Neural progenitor cell (in vitro differentiated cells): ENCODE results near the gene DDX39B. TPM values are rescaled to one million over a fixed set of nuclear protein-coding genes. Genes with fewer than 3 reads are reported as not detected.

Source experiments
- DNase-seq: peaks from one replicate; pipeline ENCODE4 v3.0.0-alpha.2; 2016; ENCODE audit warnings: low spot score
- H2AFZ ChIP-seq: fragments of 200-600 bp; sonication (generic); replicated peaks from 2 replicates; pipeline ENCODE4 v1.6.1; 2016; ENCODE audit warnings: antibody characterized with exemption
- H3F3A ChIP-seq: fragments of 200-600 bp; sonication (generic); 2 replicates; pipeline ENCODE4 v1.6.1; 2016; ENCODE audit warnings: antibody characterized with exemption, low read depth
- H3K27ac ChIP-seq: fragments of 200-600 bp; sonication (generic); 2 replicates; pipeline ENCODE4 v1.5.1; 2016; ENCODE audit warnings: mild to moderate bottlenecking
- H3K27me3 ChIP-seq: fragments of 200-600 bp; sonication (generic); 2 replicates; pipeline ENCODE4 v1.6.1; 2016; ENCODE audit warnings: mild to moderate bottlenecking, moderate library complexity
- H3K36me3 ChIP-seq: fragments of 200-600 bp; sonication (generic); 2 replicates; pipeline ENCODE4 v1.5.1; 2016
- H3K4me1 ChIP-seq: fragments of 200-600 bp; sonication (generic); 2 replicates; pipeline ENCODE4 v1.6.1; 2016; ENCODE audit warnings: mixed run types
- H3K4me2 ChIP-seq: fragments of 200-600 bp; sonication (generic); 2 replicates; pipeline ENCODE4 v1.6.1; 2016
- H3K4me3 ChIP-seq: fragments of 200-600 bp; sonication (generic); 2 replicates; pipeline ENCODE4 v1.5.1; 2016
- H3K79me2 ChIP-seq: fragments of 200-600 bp; sonication (generic); 2 replicates; pipeline ENCODE4 v1.6.1; 2016; ENCODE audit warnings: low read depth
- H3K9ac ChIP-seq: fragments of 200-600 bp; sonication (generic); 2 replicates; pipeline ENCODE4 v1.6.1; 2016
- H3K9me3 ChIP-seq: fragments of 200-600 bp; sonication (generic); 2 replicates; pipeline ENCODE4 v1.5.1; 2016; ENCODE audit warnings: low read depth
- H4K20me1 ChIP-seq: fragments of 200-600 bp; sonication (generic); 2 replicates; pipeline ENCODE4 v1.6.1; 2016; ENCODE audit warnings: low read depth
- H3K27ac Mint-ChIP-seq: 3 replicates; pipeline ENCODE4 v1.8.0; 2021; ENCODE audit warnings: mixed read lengths
- H3K27me3 Mint-ChIP-seq: 2 replicates; pipeline ENCODE4 v1.8.0; 2022; ENCODE audit warnings: low read depth, mild to moderate bottlenecking, inconsistent platforms, moderate library complexity, mixed read lengths; ENCODE audit not compliant: insufficient read depth
- H3K36me3 Mint-ChIP-seq: 3 replicates; pipeline ENCODE4 v1.8.0; 2021; ENCODE audit warnings: mixed read lengths
- H3K4me1 Mint-ChIP-seq: 3 replicates; pipeline ENCODE4 v1.8.0; 2021; ENCODE audit warnings: mixed read lengths
- H3K4me3 Mint-ChIP-seq: 3 replicates; pipeline ENCODE4 v1.8.0; 2021; ENCODE audit warnings: mild to moderate bottlenecking, moderate library complexity, mixed read lengths
- H3K9me3 Mint-ChIP-seq: 3 replicates; pipeline ENCODE4 v1.8.0; 2020; ENCODE audit warnings: mixed read lengths
- EZH2 ChIP-seq: fragments of 200-600 bp; sonication (generic); IDR thresholded peaks from 2 replicates; pipeline ENCODE4 v1.6.1; 2017; ENCODE audit warnings: antibody characterized with exemption, mild to moderate bottlenecking, moderate library complexity
- EZH2phosphoT487 ChIP-seq: fragments of 200-600 bp; sonication (generic); IDR thresholded peaks from 2 replicates; pipeline ENCODE4 v1.6.1; 2017; ENCODE audit warnings: antibody characterized with exemption
- total RNA-seq: library from RNA; depleted of rRNA; stranded (reverse); fragments of >200 nt; gene quantifications from 2 replicates; pipeline ENCODE4 v1.2.3, GENCODE V29; 2015; ENCODE audit warnings: low replicate concordance
- TF ChIP-seq, protein P1 (sequence below): fragments of 200-600 bp; sonication (generic); IDR thresholded peaks from 2 replicates; pipeline ENCODE4 v1.5.1; 2017; ENCODE audit warnings: antibody characterized with exemption, mild to moderate bottlenecking

DDX39B gene
- total RNA-seq, 1 donor from 2014 or later: 493 TPM

DNA sequence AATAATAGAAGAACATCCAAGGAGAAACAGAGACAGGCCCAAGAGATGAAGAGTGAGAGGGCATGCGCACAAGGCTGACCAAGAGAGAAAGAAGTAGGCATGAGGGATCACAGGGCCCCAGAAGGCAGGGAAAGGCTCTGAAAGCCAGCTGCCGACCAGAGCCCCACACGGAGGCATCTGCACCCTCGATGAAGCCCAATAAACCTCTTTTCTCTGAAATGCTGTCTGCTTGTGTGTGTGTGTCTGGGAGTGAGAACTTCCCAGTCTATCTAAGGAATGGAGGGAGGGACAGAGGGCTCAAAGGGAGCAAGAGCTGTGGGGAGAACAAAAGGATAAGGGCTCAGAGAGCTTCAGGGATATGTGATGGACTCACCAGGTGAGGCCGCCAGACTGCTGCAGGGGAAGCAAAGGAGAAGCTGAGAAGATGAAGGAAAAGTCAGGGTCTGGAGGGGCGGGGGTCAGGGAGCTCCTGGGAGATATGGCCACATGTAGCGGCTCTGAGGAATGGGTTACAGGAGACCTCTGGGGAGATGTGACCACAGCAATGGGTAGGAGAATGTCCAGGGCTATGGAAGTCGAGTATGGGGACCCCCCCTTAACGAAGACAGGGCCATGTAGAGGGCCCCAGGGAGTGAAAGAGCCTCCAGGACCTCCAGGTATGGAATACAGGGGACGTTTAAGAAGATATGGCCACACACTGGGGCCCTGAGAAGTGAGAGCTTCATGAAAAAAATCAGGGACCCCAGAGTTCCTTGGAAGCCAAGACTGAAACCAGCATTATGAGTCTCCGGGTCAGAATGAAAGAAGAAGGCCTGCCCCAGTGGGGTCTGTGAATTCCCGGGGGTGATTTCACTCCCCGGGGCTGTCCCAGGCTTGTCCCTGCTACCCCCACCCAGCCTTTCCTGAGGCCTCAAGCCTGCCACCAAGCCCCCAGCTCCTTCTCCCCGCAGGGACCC lies 32.6 kb upstream of the DDX39B start:
- no peak overlapping the region for H2AFZ ChIP-seq
- no peaks in the 10 kb centered on the region for H3K27me3 ChIP-seq
- H3K9me3 ChIP-seq: no peaks in the 10 kb centered on the region
- H4K20me1 ChIP-seq: no peaks in the 10 kb centered on the region
- no peaks in the 10 kb centered on the region for H3K79me2 ChIP-seq
- H3K4me3 ChIP-seq: no peak overlapping the region
- Mint-ChIP-seq H3K36me3 (no peaks in the 10 kb centered on the region), H3K27ac (peak overlapping the region; percentile 58), H3K4me3 (no peak overlapping the region), H3K9me3 (no peaks in the 10 kb centered on the region), H3K27me3 (peaks cover 16% of the 10 kb centered on the region), H3K4me1 (no peaks in the 10 kb centered on the region)
- DNase-seq: no peak
- no peak overlapping the region for H3K27ac ChIP-seq
- H3K4me1 ChIP-seq: peaks cover 6% of the 10 kb centered on the region
- no peaks in the 10 kb centered on the region for H3K36me3 ChIP-seq
- TF ChIP-seq EZH2 (no peak), EZH2phosphoT487 (no peak)
- TF ChIP-seq, protein P1, sequence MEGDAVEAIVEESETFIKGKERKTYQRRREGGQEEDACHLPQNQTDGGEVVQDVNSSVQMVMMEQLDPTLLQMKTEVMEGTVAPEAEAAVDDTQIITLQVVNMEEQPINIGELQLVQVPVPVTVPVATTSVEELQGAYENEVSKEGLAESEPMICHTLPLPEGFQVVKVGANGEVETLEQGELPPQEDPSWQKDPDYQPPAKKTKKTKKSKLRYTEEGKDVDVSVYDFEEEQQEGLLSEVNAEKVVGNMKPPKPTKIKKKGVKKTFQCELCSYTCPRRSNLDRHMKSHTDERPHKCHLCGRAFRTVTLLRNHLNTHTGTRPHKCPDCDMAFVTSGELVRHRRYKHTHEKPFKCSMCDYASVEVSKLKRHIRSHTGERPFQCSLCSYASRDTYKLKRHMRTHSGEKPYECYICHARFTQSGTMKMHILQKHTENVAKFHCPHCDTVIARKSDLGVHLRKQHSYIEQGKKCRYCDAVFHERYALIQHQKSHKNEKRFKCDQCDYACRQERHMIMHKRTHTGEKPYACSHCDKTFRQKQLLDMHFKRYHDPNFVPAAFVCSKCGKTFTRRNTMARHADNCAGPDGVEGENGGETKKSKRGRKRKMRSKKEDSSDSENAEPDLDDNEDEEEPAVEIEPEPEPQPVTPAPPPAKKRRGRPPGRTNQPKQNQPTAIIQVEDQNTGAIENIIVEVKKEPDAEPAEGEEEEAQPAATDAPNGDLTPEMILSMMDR: no peak
- H3K4me2 ChIP-seq: no peak overlapping the region
- no peaks in the 10 kb centered on the region for H3F3A ChIP-seq
- no peak overlapping the region for H3K9ac ChIP-seq

DNA sequence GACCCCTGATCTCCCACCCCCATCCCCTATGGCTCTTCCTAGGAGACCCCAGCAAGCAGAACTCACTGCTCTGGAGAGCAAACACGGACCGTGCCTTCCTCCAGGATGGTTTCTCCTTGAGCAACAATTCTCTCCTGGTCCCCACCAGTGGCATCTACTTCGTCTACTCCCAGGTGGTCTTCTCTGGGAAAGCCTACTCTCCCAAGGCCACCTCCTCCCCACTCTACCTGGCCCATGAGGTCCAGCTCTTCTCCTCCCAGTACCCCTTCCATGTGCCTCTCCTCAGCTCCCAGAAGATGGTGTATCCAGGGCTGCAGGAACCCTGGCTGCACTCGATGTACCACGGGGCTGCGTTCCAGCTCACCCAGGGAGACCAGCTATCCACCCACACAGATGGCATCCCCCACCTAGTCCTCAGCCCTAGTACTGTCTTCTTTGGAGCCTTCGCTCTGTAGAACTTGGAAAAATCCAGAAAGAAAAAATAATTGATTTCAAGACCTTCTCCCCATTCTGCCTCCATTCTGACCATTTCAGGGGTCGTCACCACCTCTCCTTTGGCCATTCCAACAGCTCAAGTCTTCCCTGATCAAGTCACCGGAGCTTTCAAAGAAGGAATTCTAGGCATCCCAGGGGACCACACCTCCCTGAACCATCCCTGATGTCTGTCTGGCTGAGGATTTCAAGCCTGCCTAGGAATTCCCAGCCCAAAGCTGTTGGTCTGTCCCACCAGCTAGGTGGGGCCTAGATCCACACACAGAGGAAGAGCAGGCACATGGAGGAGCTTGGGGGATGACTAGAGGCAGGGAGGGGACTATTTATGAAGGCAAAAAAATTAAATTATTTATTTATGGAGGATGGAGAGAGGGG lies 31.7 kb upstream of the DDX39B start:
- Mint-ChIP-seq H3K27ac (no peak overlapping the region), H3K9me3 (no peaks in the 10 kb centered on the region), H3K4me1 (peaks cover 4% of the 10 kb centered on the region), H3K4me3 (peak overlapping the region; percentile 24), H3K36me3 (no peaks in the 10 kb centered on the region), H3K27me3 (peaks cover 20% of the 10 kb centered on the region)
- H3K27ac ChIP-seq: no peak overlapping the region
- no peak for DNase-seq
- H3K27me3 ChIP-seq: no peaks in the 10 kb centered on the region
- H3K9ac ChIP-seq: no peak overlapping the region
- TF ChIP-seq EZH2 (no peak), EZH2phosphoT487 (no peak)
- TF ChIP-seq, protein P1: no peak
- no peak overlapping the region for H3K4me2 ChIP-seq
- no peaks in the 10 kb centered on the region for H3K36me3 ChIP-seq
- H3K4me1 ChIP-seq: peaks cover 5% of the 10 kb centered on the region
- no peak overlapping the region for H2AFZ ChIP-seq
- no peaks in the 10 kb centered on the region for H3F3A ChIP-seq
- no peaks in the 10 kb centered on the region for H3K9me3 ChIP-seq
- no peaks in the 10 kb centered on the region for H4K20me1 ChIP-seq
- H3K4me3 ChIP-seq: no peak overlapping the region
- H3K79me2 ChIP-seq: no peaks in the 10 kb centered on the region

DNA sequence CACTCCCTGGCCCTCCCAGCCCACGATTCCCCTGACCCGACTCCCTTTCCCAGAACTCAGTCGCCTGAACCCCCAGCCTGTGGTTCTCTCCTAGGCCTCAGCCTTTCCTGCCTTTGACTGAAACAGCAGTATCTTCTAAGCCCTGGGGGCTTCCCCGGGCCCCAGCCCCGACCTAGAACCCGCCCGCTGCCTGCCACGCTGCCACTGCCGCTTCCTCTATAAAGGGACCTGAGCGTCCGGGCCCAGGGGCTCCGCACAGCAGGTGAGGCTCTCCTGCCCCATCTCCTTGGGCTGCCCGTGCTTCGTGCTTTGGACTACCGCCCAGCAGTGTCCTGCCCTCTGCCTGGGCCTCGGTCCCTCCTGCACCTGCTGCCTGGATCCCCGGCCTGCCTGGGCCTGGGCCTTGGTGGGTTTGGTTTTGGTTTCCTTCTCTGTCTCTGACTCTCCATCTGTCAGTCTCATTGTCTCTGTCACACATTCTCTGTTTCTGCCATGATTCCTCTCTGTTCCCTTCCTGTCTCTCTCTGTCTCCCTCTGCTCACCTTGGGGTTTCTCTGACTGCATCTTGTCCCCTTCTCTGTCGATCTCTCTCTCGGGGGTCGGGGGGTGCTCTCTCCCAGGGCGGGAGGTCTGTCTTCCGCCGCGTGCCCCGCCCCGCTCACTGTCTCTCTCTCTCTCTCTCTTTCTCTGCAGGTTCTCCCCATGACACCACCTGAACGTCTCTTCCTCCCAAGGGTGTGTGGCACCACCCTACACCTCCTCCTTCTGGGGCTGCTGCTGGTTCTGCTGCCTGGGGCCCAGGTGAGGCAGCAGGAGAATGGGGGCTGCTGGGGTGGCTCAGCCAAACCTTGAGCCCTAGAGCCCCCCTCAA lies 30.5 kb upstream of the DDX39B start, which contains the start of gene LTA:
Gene LTA (plus strand): TSS at position 249 of the 871 bp plus-strand sequence. CDS start 454 bp downstream, at position 703.
- Mint-ChIP-seq H3K9me3 (no peaks in the 10 kb centered on the region), H3K27me3 (peaks cover 17% of the 10 kb centered on the region), H3K36me3 (no peaks in the 10 kb centered on the region), H3K27ac (no peak within 1 kb of the TSS), H3K4me1 (peaks cover 15% of the 10 kb centered on the region), H3K4me3 (no peak within 1 kb of the TSS)
- no peak within 1 kb of the TSS for H2AFZ ChIP-seq
- no peaks in the 10 kb centered on the region for H3K9me3 ChIP-seq
- no peak within 1 kb of the TSS for H3K4me2 ChIP-seq
- no peaks in the 10 kb centered on the region for H3F3A ChIP-seq
- H3K27me3 ChIP-seq: no peaks in the 10 kb centered on the region
- no peak within 1 kb of the TSS for H3K4me3 ChIP-seq
- no peak within 1 kb of the TSS for H3K27ac ChIP-seq
- DNase-seq: no peak
- no peak for TF ChIP-seq EZH2
- TF ChIP-seq, protein P1: no peak
- H4K20me1 ChIP-seq: no peaks in the 10 kb centered on the region
- H3K4me1 ChIP-seq: peaks cover 6% of the 10 kb centered on the region
- H3K79me2 ChIP-seq: no peaks in the 10 kb centered on the region
- no peak within 1 kb of the TSS for H3K9ac ChIP-seq
- no peaks in the 10 kb centered on the region for H3K36me3 ChIP-seq
